ENCODE measurements around the gene CCDC97. TPM values are rescaled to one million over a fixed set of nuclear protein-coding genes. Genes with fewer than 3 reads are reported as not detected.
A peak's percentile ranks its signal among the peaks of the same experiment; 100 is the strongest.

CCDC97 gene
- total and polyA plus RNA-seq, 11 donors = 10.0 to 22.2 (median 14.2) TPM

- Histone ChIP-seq H3K4me3 (peak overlapping the region in 11 of 12 donors; percentile 7 to 56 (median 42)), H3K36me3 (peaks cover 0 to 43% (median 13%) of the 10 kb centered on the region in 9 donors), H3K4me1 (peaks cover 4 to 99% (median 78%) of the 10 kb centered on the region in 12 donors), H3K9me3 (no peaks in the 10 kb centered on the region), H3K27me3 (no peaks in the 10 kb centered on the region), H3K27ac (peak overlapping the region; percentile 76 to 95 (median 89))
- TF ChIP-seq, protein P1, sequence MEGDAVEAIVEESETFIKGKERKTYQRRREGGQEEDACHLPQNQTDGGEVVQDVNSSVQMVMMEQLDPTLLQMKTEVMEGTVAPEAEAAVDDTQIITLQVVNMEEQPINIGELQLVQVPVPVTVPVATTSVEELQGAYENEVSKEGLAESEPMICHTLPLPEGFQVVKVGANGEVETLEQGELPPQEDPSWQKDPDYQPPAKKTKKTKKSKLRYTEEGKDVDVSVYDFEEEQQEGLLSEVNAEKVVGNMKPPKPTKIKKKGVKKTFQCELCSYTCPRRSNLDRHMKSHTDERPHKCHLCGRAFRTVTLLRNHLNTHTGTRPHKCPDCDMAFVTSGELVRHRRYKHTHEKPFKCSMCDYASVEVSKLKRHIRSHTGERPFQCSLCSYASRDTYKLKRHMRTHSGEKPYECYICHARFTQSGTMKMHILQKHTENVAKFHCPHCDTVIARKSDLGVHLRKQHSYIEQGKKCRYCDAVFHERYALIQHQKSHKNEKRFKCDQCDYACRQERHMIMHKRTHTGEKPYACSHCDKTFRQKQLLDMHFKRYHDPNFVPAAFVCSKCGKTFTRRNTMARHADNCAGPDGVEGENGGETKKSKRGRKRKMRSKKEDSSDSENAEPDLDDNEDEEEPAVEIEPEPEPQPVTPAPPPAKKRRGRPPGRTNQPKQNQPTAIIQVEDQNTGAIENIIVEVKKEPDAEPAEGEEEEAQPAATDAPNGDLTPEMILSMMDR (IDR thresholded peaks at IDR 0.05) = no peak
- no peak for TF ChIP-seq POLR2A (IDR thresholded peaks at IDR 0.05)
- ATAC-seq = no peak
- 4 to 12% (median 9%) methylated on average over 10 of the region's 10 CpGs for WGBS, 4 donors
- no peak for DNase-seq
- intact Hi-C loops (cut with DNase I) = loop anchor here in 4 of 10 donors (2.0 to 10.0 kb wide), 4 partner anchors 15 to 239 kb away; partner anchors contain the start of gene CCDC97 (in 1 of the 4)
These were observed 15.6 kb downstream of the CCDC97 start for GRCh38 chr19:41325640-41325946.

DNA sequence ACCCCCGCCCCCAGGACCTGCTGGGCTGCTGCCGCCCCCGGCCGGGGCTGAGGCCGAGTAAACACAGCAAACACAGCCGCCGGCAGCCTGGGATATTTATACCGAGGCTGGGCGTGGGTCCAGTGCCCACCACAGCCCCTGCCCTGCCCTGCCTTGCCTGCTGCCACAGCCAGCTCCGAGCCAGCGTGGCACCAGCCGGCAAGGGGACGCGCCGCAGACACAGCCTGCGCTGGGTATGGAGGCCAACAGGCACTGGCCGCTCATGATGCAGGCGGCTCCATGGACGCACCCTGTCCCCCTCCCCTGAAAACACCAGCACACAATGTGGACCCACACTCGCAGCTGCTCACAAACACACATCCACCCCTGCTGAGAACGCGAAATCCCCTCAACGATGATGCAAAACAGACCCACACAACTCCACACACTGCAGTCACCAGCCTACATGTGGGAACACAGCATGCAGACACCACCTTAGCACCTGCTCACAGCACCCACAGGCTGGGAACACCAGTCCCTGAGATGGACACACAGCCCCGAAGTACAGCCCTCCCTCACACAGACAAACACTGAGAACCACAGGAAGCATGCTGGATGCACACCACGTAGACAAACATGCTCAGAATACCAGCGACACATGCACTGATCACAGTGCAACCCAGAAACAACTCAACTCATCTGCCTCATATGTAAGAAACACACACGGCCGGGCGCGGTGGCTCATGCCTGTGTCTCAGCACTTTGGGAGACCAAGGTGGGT is 16.2 kb downstream of the CCDC97 start:
- Histone ChIP-seq H3K27me3 (no peaks in the 10 kb centered on the region), H3K4me3 (peak overlapping the region in 11 of 12 donors; percentile 7 to 56 (median 42)), H3K4me1 (peaks cover 4 to 99% (median 78%) of the 10 kb centered on the region in 12 donors), H3K9me3 (no peaks in the 10 kb centered on the region), H3K36me3 (peaks cover 0 to 43% (median 13%) of the 10 kb centered on the region in 9 donors), H3K27ac (peak overlapping the region; percentile 76 to 95 (median 89))
- DNase-seq = peak in 4 of 5 donors; percentile 49 to 65 (median 54)
- intact Hi-C loops (cut with DNase I) = loop anchor here in 4 of 10 donors (2.0 to 10.0 kb wide), 6 partner anchors 15 to 239 kb away; partner anchors contain the start of genes TGFB1 (in 2 of the 4) and CCDC97 (in 1 of the 4)
- 21 to 29% (median 23%) methylated on average over 18 to 30 of the region's 30 CpGs for WGBS, 4 donors
- peak; percentile 3 to 27 (median 14) for ATAC-seq
- no peak for TF ChIP-seq POLR2A (IDR thresholded peaks at IDR 0.05)
- TF ChIP-seq, protein P1 (IDR thresholded peaks at IDR 0.05) = no peak

DNA sequence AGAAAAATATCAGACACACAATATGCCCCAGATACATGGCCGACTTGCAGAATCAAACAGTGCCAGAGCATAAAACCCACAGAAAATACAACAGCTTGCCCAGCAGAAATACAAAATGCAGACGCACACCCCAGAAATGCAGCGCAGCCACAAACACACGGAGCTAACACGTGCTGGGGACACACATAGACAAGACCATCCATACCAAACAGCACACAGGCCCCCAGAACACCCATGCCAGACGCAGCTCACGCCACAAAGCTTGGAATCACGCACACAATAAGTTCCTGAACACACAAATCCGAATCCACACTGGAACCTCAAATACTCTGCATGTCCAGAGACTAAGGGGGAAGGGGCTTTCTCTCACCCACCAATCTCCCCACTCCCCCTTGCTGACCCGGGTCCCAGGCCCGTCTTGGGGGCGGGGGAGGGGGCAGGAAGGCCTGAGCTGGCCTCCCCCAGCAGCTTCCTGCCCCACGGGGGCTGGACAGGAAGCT is 17.2 kb downstream of the CCDC97 start:
- H3K36me3 ChIP-seq = peaks cover 0 to 47% (median 20%) of the 10 kb centered on the region in 9 donors
- H3K27ac ChIP-seq = peak overlapping the region; percentile 66 to 95 (median 88)
- ATAC-seq (no peak), DNase-seq (no peak)
- TF ChIP-seq, protein P1 (IDR thresholded peaks at IDR 0.05) = no peak
- TF ChIP-seq POLR2A (IDR thresholded peaks at IDR 0.05) = no peak
- WGBS, 4 donors = 43 to 63% (median 53%) methylated on average over 9 to 13 of the region's 13 CpGs
- H3K4me3 ChIP-seq = peak overlapping the region in 10 of 12 donors; percentile 18 to 49 (median 44)
- peaks cover 4 to 98% (median 68%) of the 10 kb centered on the region in 12 donors for H3K4me1 ChIP-seq
- intact Hi-C loops (cut with DNase I) = loop anchor here in 4 of 10 donors (2.0 to 10.0 kb wide), 5 partner anchors 24 to 238 kb away; partner anchors contain the start of gene TGFB1 (in 2 of the 4)
- no peaks in the 10 kb centered on the region for H3K27me3 ChIP-seq
- H3K9me3 ChIP-seq = no peaks in the 10 kb centered on the region

All from heart left ventricle (tissue), 16 donors.